Ramos (cell line): Measurements from ENCODE around the gene CHRM1.
"Not testable (repeated sequence)": the region's sequence is repeated elsewhere in the genome, so short reads cannot be mapped to it uniquely, and the experiment has no call there.

ENCODE experiments used
- in situ Hi-C: fragments of 300-500 bp; cut with MboI; formaldehyde crosslinking; loops from one replicate; pipeline ENCODE4 v1.14.3; 2022; ENCODE audit warnings: low sequenced_read_pairs; ENCODE audit not compliant: unreplicated experiment

Gene CHRM1

GRCh38 chr11:62880803-62881578 lies 40.2 kb downstream of the CHRM1 start, which contains the start of gene SLC3A2:
Gene SLC3A2 (plus strand): TSS chr11:62880896. CDS start chr11:62881024, 128 bp downstream.
- in situ Hi-C loops = loop anchor here (25.0 kb wide), 1 partner anchor 469 kb away; the partner anchor contains the start of gene SCGB1A1

DNA sequence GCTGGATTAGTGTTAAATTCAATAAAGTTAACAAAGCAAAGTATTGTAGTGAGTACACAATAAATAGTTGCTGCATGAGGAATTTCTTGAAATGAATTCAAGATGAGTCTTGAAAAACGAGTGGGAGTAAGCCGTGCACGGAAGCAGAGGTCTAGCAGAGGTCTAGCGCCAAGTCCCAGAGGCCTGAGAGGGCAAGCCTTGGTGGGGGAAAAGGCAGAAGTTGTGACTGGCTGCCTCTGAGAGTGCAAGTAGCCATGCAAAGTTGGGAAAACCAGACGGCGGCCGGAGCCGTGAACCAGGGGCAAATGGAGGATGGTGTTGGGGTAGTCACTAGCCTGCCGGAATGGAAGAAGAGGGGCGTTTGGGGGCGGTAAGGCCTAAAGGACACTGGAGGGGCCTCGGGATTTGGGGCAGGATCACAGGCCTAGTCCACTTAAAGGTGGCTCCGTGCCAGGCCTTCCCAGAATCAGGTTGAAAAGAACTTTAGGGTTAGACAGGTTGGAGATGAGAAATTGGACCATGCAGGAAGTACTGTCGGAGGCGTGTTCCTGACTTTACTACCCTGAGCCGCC lies 40.8 kb downstream of the CHRM1 start:
- in situ Hi-C loops = loop anchor here (25.0 kb wide), 1 partner anchor 468 kb away; the partner anchor contains the start of gene SCGB1A1

GRCh38 chr11:62879235-62879978 lies 41.8 kb downstream of the CHRM1 start:
- in situ Hi-C loops = loop anchor here (25.0 kb wide), 1 partner anchor 467 kb away; the partner anchor contains the start of gene SCGB1A1

GRCh38 chr11:62876712-62877111 lies 44.5 kb downstream of the CHRM1 start:
- in situ Hi-C loops = loop anchor here (25.0 kb wide), 1 partner anchor 464 kb away; the partner anchor contains the start of gene SCGB1A1

DNA sequence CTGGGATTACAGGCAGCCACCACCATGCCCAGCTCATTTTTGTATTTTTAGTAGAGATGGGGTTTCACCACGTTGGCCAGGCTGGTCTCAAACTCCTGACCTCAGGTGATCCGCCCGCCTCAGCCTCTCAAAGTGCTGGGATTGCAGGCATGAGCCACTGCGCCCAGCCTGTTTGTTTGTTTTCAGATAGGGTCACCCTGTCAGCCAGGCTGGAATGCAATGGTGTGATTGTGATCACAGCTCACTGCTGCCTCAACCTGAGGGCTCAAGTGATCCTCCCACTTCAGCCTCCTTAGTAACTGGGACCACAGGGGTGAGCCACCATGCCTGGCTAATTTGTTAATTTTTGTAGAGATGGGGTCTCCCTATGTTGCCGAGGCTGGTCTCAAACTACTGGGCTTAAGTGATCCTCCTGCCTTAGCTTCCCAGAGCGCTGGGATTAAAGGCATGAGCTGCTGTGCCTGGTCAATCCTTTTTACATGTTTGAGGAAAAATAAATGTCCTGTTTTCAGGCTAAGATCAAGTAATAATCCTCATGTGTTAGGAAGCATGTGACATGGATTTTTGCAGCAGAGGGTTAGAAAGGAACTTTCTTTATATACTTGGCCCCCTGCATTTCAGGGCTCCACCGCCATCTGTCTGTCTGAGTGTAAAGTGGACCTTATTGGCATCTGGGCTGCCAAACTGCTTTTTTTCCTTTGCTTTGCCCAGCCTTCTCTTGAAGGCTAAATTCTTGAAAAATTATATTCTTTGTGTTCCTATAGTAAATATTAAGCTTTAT lies 45.3 kb downstream of the CHRM1 start:
- in situ Hi-C loops = loop anchor here (25.0 kb wide), 1 partner anchor 464 kb away; the partner anchor contains the start of gene SCGB1A1

DNA sequence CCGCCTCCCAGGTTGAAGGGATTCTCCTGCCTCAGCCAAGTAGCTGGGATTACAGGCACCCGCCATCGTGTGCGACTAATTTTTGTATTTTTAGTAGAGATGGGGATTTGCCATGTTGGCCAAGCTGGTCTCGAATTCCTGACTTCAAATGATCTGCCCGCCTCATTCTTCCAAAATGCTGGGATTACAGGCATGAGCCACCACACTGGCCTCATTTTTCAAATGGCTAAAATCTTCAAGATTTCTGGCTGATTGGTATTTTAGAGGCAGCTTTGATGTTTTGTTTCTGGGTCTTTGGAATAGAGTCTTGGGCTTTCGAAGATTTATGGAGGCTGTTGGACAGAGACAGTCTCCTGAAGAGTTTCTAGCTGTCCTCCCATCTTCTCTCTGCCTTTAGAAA lies 46.3 kb downstream of the CHRM1 start:
- in situ Hi-C loops = loop anchor here (25.0 kb wide), 1 partner anchor 463 kb away; the partner anchor contains the start of gene SCGB1A1

GRCh38 chr11:62865635-62866034 lies 55.5 kb downstream of the CHRM1 start:
- in situ Hi-C loops = no loop called here

DNA sequence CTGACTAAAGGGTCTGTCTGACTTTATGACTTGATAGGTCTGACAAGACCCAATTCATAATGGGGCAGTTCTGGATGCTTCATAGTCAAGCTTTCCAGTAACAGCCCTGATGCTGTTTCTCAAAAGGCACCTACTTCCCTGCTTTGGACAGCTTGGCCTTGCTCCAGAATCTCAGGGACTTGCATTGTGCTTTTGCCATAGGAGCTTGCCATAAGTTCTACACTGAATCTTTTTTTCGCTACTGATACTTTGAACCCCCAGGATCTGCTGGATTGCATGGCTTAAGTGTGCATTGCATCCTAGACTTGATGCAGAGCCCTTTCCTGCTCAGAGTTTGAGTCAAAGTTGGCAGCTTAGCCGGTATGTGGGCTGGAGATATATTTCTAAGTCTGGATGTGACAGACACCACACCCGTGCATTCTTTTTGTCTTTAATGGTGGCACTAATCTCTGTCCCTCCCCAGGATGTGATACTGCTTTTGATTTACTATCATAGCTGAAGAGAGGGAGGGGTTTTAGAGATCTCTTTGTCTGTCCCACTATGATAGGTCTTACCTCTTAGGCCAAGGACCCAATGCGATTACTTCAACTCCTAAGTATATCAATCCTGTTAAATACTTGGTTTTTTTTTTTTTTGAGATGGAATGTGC lies 57.4 kb downstream of the CHRM1 start:
- in situ Hi-C loops = loop anchor here (5.0 kb wide), 1 partner anchor 77 kb away; the partner anchor contains the start of gene TMEM179B

GRCh38 chr11:62861564-62862192 lies 59.5 kb downstream of the CHRM1 start:
- in situ Hi-C loops = loop anchor here (5.0 kb wide), 1 partner anchor 74 kb away; the partner anchor contains the start of gene TMEM179B

DNA sequence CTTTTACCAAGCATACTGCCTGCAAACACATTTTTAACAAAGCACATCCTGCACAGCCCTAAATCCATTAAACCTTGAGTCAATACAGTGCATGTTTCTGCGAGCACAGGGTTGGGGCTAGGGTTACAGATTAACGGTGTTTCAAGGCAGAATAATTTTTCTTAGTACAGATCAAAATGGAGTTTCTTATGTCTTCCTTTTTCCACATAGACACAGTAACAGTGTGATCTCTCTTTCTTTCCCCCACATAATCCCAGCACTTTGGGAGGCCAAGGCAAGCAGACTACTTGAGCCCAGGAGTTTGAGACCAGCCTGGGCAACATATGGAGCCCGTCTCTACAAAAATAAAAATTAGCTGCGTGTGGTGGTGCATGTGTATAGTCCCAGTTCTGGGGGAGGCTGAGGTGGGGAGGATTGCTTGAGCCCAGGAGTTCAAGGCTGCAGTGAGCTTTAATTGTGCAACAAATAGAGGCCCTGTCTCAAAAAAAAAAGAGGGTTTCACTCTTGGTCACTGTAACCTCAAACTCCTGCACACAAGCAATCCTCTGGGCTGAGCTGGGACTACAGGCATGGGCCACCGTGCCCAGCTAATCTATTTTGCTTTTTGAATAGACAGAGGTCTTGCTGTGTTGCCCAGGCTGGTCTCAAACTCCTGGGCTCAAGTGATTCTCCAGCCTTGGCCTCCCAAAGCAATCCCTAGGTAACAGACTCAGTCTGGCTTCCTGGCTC lies 60.2 kb downstream of the CHRM1 start:
- in situ Hi-C loops = loop anchor here (5.0 kb wide), 1 partner anchor 74 kb away; the partner anchor contains the start of gene TMEM179B

DNA sequence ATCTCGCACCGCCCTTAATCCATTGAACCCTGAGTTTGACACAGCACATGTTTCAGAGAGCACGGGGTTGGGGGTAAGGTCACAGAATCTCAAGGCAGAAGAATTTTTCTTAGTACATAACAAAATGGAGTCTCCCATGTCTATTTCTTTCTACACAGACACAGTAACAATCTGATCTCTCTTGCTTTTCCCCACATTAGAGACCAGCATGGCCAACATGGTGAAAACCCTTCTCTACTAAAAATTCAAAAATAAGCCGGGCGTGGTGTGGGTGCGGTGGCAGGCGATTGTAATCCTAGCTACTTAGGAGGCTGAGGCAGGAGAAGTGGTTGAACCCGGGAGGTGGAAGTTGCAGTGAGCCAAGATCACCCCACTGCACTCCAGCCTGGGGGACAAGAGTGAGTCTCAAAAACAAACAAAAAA lies 61.9 kb downstream of the CHRM1 start:
- in situ Hi-C loops = not testable (repeated sequence)
